Measurements from ENCODE around the gene TAAR8.
"Not testable (repeated sequence)": the region's sequence is repeated elsewhere in the genome, so short reads cannot be mapped to it uniquely, and the experiment has no call there.

The TAAR8 gene

GRCh38 chr6:132524646-132525045 is 27.8 kb upstream of the TAAR8 start:
- no peak for TF ChIP-seq CTCF (IDR thresholded peaks at IDR 0.05; ENCODE audit: low read depth, low read length, missing control alignments)
- no peak for DNase-seq (ENCODE audit: low read depth)
- no peak overlapping the region for H3K4me3 ChIP-seq (ENCODE audit: low read depth, low read length)

GRCh38 chr6:132525866-132526265 is 26.6 kb upstream of the TAAR8 start:
- H3K4me3 ChIP-seq (ENCODE audit: low read depth, low read length) = no peak overlapping the region
- no peak for DNase-seq (ENCODE audit: low read depth)
- no peak for TF ChIP-seq CTCF (IDR thresholded peaks at IDR 0.05; ENCODE audit: low read depth, low read length, missing control alignments)

GRCh38 chr6:132526461-132526860 is 26.0 kb upstream of the TAAR8 start:
- DNase-seq (ENCODE audit: low read depth) = no peak
- H3K4me3 ChIP-seq (ENCODE audit: low read depth, low read length) = no peak overlapping the region
- TF ChIP-seq CTCF (IDR thresholded peaks at IDR 0.05; ENCODE audit: low read depth, low read length, missing control alignments) = no peak

GRCh38 chr6:132527791-132528190 is 24.7 kb upstream of the TAAR8 start:
- DNase-seq (ENCODE audit: low read depth) = no peak
- TF ChIP-seq CTCF (IDR thresholded peaks at IDR 0.05; ENCODE audit: low read depth, low read length, missing control alignments) = no peak
- H3K4me3 ChIP-seq (ENCODE audit: low read depth, low read length) = no peak overlapping the region

GRCh38 chr6:132530293-132530974 is 22.0 kb upstream of the TAAR8 start:
- peak; percentile 53 for DNase-seq (ENCODE audit: low read depth)
- TF ChIP-seq CTCF (IDR thresholded peaks at IDR 0.05; ENCODE audit: low read depth, low read length, missing control alignments) = peak; percentile 61
- H3K4me3 ChIP-seq (ENCODE audit: low read depth, low read length) = peak overlapping the region; percentile 42

GRCh38 chr6:132534546-132534945 is 17.9 kb upstream of the TAAR8 start:
- DNase-seq (ENCODE audit: low read depth); H3K4me3 ChIP-seq (ENCODE audit: low read depth, low read length): not testable (repeated sequence)

- no peak for TF ChIP-seq CTCF (IDR thresholded peaks at IDR 0.05; ENCODE audit: low read depth, low read length, missing control alignments)
- H3K4me3 ChIP-seq (ENCODE audit: low read depth, low read length) = no peak overlapping the region
- no peak for DNase-seq (ENCODE audit: low read depth)
These were observed 15.3 kb upstream of the TAAR8 start for GRCh38 chr6:132537145-132537544.

Data from GM12864 (cell line).